ENCODE results near the gene TPTE.
"Not testable (repeated sequence)": the region's sequence is repeated elsewhere in the genome, so short reads cannot be mapped to it uniquely, and the experiment has no call there.

The TPTE gene

DNA sequence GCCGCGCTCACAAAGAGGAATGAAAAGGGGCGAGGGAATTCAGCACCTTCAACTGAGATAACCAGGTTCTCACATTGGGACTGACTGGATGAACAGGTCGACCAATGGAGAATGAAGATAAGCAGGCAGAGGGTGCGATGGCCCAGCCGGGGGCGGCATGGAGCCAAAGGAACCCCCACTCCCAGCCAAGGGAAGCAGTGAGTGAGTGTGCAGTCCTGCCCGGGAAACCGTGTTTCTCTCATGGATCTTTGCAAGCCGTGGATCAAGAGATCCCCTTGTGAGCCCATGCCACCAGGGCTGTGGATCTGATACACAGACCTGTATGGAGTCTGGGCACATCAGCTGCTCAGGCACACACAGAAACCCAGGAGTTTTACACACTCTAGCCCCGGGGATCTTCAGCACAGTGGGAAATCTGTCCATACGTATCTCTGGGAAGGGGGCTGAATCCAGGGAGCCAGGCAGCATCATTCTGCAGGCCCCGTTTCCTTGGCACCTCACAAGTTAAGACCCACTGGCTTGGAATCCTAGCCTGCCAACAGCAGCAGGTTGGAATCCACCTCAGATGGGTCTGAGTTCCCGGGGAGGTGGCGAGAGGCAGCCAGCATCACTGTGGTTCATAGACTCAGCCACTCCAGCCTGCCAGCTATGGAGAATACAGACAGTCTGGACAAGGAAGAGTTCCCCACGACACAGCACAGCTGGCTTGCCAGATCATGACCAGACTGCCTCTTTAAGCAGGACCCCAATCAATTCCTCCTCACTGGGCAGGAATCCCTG lies 53.3 kb downstream of the TPTE start:
- H3K4me3 ChIP-seq (replicated peaks; ENCODE audit: low read depth, low read length); DNase-seq (ENCODE audit: low read depth): not testable (repeated sequence)

DNA sequence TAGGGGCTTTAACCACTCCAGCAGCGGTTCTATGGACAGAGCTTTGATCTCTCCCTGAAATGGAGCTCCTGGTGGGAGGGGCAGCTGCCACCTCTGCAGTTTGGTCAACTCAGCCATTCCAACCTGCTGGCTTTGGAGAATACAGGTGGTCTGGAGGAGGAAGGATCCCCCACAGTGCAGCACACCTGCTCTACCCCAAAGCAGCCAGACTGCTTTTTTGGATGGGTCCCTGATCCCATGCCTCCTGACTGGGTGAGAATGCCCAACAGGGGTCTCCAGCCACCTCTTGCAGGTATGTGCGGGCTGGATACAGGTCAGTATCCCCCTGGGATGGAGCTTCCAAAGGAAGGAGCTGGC lies 53.9 kb downstream of the TPTE start:
- DNase-seq (ENCODE audit: low read depth) = no peak
- no peak overlapping the region for H3K4me3 ChIP-seq (replicated peaks; ENCODE audit: low read depth, low read length)
- TF ChIP-seq, protein P1, sequence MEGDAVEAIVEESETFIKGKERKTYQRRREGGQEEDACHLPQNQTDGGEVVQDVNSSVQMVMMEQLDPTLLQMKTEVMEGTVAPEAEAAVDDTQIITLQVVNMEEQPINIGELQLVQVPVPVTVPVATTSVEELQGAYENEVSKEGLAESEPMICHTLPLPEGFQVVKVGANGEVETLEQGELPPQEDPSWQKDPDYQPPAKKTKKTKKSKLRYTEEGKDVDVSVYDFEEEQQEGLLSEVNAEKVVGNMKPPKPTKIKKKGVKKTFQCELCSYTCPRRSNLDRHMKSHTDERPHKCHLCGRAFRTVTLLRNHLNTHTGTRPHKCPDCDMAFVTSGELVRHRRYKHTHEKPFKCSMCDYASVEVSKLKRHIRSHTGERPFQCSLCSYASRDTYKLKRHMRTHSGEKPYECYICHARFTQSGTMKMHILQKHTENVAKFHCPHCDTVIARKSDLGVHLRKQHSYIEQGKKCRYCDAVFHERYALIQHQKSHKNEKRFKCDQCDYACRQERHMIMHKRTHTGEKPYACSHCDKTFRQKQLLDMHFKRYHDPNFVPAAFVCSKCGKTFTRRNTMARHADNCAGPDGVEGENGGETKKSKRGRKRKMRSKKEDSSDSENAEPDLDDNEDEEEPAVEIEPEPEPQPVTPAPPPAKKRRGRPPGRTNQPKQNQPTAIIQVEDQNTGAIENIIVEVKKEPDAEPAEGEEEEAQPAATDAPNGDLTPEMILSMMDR (IDR thresholded peaks at IDR 0.05; ENCODE audit: low read length, missing control alignments) = no peak

- not testable (repeated sequence) for DNase-seq (ENCODE audit: low read depth); H3K4me3 ChIP-seq (replicated peaks; ENCODE audit: low read depth, low read length)
These were observed 57.5 kb downstream of the TPTE start for GRCh38 chr21:10578910-10579309.

- DNase-seq (ENCODE audit: low read depth); H3K4me3 ChIP-seq (replicated peaks; ENCODE audit: low read depth, low read length): not testable (repeated sequence)
These were observed 67.7 kb downstream of the TPTE start for GRCh38 chr21:10589115-10589514.

DNA sequence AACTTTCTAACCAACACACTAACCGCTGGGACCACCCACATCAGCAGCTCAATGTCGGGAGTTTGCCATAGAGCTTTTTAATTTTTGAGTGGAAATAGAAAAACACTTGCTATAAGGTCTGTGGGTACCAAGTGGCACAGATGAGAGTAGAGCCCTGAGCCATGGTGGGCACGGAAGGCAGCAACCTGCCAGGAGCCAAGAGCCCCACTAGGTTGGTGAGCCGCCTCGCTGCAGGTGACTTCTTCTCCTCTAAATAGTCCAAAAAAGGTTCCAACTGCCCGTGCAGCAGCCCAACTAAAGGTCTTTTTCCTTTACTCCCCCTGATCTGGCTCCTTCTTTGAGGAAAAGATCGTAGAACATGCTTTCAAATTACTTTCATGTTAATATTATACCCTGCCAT lies 85.7 kb downstream of the TPTE start:
- DNase-seq (ENCODE audit: low read depth) = not testable (repeated sequence)

DNA sequence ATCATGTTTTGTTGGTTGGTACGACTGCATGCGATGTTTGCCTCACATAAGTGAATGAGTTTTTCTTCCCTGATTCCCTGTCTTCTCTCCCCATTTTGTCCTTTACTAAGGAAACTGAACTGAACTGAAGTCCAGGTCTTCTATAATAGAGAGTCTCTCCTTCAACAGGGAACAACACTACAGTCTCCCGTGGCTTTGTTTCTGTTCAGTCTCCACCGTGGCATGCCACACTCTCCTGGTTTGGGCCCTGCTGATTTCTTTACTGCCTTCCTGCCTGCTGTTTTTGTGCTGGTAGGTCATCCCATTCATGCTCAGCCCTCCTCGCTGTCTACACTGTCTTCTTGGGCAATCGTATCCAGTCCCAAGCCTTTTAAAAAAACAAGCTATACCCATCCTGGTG lies 92.9 kb downstream of the TPTE start:
- not testable (repeated sequence) for H3K4me3 ChIP-seq (replicated peaks; ENCODE audit: low read depth, low read length); DNase-seq (ENCODE audit: low read depth)

More for the DNA sequence above, 85.7 kb downstream of the TPTE start:
- not testable (repeated sequence) for H3K4me3 ChIP-seq (replicated peaks; ENCODE audit: low read depth, low read length)

DNA sequence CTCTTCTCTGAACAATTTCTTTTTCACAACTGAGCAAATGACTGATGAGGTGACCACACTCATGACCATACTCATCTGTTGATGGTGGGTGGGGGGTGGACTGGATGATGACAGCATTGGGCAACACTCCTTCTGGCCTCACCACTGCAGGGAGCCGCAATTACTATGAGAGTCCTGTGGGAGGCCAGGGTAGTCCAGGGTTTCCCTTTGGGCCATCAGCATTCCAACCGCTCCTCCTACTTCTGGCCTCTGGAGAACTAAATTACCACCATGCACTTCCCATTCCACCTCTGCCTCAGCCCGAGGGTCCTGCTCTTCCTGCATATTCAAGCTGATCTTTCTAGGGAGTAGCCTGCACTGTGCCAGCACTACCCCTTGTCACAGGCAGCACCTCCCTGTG lies 94.7 kb downstream of the TPTE start:
- not testable (repeated sequence) for H3K4me3 ChIP-seq (replicated peaks; ENCODE audit: low read depth, low read length); DNase-seq (ENCODE audit: low read depth)

DNA sequence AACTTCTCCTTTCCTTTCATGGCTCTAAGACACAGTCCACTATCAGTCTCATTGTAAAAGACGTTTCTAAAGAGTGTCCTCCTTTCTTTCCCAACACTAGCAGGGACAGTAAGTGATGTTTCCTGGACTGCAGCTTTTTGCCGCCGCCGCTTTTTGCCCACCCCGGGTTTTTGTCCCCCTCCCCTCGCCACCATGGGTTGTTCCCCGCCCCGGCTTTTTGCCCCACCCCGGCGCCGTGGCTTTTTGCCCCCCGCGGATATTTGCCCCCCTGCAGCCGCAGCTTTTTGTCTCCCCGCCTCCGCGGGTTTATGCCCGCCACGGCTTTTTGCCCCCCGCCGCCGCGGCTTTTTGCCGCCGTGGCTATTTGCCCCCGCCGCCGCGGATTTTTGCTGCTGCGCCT lies 95.2 kb downstream of the TPTE start:
- no peak for DNase-seq (ENCODE audit: low read depth)

GRCh38 chr21:10617133-10617752 lies 95.9 kb downstream of the TPTE start:
- not testable (repeated sequence) for H3K4me3 ChIP-seq (replicated peaks; ENCODE audit: low read depth, low read length); DNase-seq (ENCODE audit: low read depth)

More for the DNA sequence above, 95.2 kb downstream of the TPTE start:
- TF ChIP-seq, protein P1 (IDR thresholded peaks at IDR 0.05; ENCODE audit: low read length, missing control alignments) = no peak
- H3K4me3 ChIP-seq (replicated peaks; ENCODE audit: low read depth, low read length) = no peak overlapping the region

DNA sequence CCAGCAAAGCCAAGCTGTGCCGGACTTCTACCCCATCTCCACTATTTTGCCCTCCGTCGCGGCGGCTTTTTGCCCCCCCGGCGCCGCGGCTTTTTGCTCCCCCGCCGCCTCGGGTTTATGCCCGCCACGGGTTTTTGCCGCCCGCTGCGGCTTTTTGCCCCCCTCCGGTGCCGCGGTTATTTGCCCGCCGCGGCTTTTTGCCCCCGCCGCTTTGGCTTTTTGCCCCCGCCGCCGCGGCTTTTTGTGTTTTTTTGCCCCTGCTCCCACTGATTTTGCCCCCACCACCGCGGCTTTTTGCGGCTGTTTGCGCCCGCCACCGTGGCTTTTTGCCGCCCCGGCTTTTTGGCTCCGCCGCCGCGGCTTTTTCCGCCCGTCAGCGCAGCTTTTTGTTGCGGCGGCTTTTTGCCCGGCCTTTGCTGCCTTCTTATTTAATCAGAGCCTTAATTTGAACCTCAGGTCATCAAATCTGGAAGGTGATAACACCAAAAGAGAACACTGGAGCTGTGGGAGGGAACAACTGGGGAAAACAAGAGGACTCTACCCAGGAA lies 106.0 kb downstream of the TPTE start:
- H3K4me3 ChIP-seq (replicated peaks; ENCODE audit: low read depth, low read length) = no peak overlapping the region
- TF ChIP-seq, protein P1 (IDR thresholded peaks at IDR 0.05; ENCODE audit: low read length, missing control alignments) = no peak
- no peak for DNase-seq (ENCODE audit: low read depth)

DNA sequence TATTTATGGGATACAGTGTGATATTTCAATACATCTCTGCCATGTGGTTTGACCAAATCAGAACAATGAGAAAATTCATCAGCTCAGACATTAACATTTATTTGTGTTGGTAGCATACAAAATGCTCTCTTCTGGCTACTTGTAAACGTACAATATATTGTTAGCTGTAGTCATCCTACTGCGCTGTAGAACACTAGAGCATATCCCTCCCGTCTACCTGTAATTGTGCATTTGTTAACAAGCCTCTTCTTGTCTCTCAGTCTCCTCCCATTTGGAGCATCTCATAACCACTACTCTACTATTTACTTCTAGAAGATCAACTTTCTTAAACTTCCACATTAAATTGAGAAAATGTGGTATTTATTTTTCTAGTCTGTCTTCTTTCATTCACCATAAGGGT lies 107.9 kb downstream of the TPTE start:
- H3K4me3 ChIP-seq (replicated peaks; ENCODE audit: low read depth, low read length); DNase-seq (ENCODE audit: low read depth): not testable (repeated sequence)

- not testable (repeated sequence) for H3K4me3 ChIP-seq (replicated peaks; ENCODE audit: low read depth, low read length); DNase-seq (ENCODE audit: low read depth)
These were observed 109.4 kb downstream of the TPTE start for GRCh38 chr21:10630829-10631228.

GRCh38 chr21:10631316-10631715 lies 109.9 kb downstream of the TPTE start:
- H3K4me3 ChIP-seq (replicated peaks; ENCODE audit: low read depth, low read length); DNase-seq (ENCODE audit: low read depth): not testable (repeated sequence)

DNA sequence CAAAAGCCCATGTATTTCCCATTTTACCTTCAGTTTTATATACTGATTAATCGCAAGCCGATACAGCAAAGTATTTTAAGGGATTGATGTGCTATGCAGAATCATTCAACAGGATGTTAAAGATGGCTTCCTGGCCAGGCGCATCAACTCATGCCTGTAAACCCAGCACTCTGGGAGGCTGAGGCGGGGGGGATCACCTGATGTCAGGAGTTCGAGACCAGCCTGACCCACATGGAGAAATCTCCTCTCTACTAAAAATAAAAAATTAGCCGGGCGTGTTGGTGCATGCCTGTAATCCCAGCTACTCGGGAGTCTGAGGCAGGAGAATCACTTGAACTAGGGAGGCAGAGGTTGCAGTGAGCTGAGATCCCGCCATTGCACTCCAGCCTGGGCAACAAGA lies 116.8 kb downstream of the TPTE start:
- not testable (repeated sequence) for DNase-seq (ENCODE audit: low read depth)

More for the DNA sequence above, 116.8 kb downstream of the TPTE start:
- H3K4me3 ChIP-seq (replicated peaks; ENCODE audit: low read depth, low read length) = not testable (repeated sequence)
